ENCODE data around the gene ELN. TPM values are rescaled to one million over a fixed set of nuclear protein-coding genes. Genes with fewer than 3 reads are reported as not detected.
"Not testable (repeated sequence)": the region's sequence is repeated elsewhere in the genome, so short reads cannot be mapped to it uniquely, and the experiment has no call there.

Gene ELN
- total RNA-seq, 1 donor from 2014 or later: not detected

DNA sequence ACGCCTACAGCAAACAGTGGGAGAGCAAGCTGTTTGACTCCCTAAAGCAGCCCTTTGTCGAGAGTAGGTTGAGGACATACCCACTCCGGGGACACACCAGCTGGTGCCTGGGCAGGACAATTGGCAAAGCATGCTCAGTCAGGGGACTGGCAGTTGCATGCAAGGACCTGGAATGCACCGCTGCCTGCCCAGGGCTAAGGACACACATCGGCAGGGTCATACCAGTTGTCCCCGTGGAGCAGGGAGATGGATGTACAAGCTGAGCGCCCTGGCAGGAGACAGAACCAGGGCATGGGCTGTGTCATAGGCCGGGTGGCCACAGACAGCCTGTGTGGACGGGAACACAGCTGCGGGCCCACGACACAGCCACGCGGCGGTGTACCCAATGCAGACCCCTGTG lies 18.3 kb upstream of the ELN start:
- intact Hi-C loops (cut with micrococcal nuclease): no loop called here
- Mint-ChIP-seq H3K27ac (no peak overlapping the region), H3K4me1 (no peaks in the 10 kb centered on the region), H3K36me3 (ENCODE audit: low read depth) (no peaks in the 10 kb centered on the region), H3K4me3 (no peak overlapping the region), H3K27me3 (no peaks in the 10 kb centered on the region), H3K9me3 (no peaks in the 10 kb centered on the region)
- DNase-seq: no peak

DNA sequence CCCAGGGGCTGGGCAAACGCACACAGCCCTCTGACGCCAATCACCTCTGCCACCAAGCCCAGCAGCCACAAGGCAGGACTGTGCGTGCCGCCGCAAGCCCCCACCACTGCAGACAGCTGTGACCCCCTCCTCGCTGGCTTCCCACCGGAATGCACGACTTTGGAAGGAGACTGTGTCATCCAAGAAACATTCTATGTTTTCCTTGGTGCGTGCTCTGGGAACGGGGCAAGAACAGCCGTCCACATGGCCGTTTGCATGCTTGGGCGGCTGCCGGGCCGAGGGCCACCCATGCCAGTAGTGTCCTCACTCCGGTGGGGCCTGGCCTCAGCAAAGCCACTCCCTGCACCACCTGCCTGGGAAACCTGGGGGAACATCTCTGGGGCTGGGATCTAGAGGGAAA lies 17.6 kb upstream of the ELN start:
- no peak overlapping the region for H3K27ac Mint-ChIP-seq
- no peak for DNase-seq
- H3K4me1 Mint-ChIP-seq: no peaks in the 10 kb centered on the region
- H3K36me3 Mint-ChIP-seq (ENCODE audit: low read depth): no peaks in the 10 kb centered on the region
- no peaks in the 10 kb centered on the region for H3K27me3 Mint-ChIP-seq
- intact Hi-C loops (cut with micrococcal nuclease): no loop called here
- H3K4me3 Mint-ChIP-seq: no peak overlapping the region
- H3K9me3 Mint-ChIP-seq: no peaks in the 10 kb centered on the region

DNA sequence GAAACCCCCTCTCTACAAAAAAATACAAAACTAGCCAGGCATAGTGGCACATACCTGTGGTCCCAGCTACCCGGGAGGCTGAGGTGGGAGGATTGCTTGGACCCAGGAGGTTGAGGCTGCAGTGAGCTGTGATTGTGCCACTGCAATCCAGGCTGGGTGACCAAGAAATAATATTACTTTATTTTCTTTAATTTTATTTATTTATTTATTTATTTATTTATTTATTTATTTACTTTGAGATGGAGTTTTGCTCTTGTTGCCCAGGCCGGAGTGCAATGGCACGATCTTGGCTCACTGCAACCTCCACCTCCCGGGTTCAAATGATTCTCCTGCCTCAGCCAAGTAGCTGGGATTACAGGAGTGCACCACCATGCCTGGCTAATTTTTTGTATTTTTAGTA lies 16.6 kb upstream of the ELN start:
- H3K36me3 Mint-ChIP-seq (ENCODE audit: low read depth); H3K4me3 Mint-ChIP-seq; intact Hi-C loops (cut with micrococcal nuclease); H3K4me1 Mint-ChIP-seq; H3K27ac Mint-ChIP-seq; H3K9me3 Mint-ChIP-seq; DNase-seq; H3K27me3 Mint-ChIP-seq: not testable (repeated sequence)

DNA sequence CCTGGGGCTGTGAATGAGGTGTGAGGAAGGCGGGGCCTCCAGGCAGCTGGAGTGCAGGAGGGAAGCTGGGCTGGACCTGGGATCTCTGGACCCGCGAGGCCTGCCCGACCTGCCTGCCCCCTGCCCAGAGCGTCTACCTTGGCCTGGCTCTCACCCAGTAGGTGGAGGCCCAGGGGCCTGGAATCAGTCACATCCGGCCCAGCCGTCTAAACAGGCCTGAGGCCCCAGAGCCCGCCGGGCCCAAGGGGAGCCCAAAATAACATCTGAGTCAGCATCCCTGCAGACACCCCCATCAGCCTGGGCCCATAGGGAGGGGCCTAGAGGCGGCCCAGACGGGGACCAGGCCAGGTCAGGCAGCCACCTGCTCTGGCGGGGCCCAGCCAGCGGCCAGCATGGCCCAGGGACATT lies 15.1 kb upstream of the ELN start:
- peaks cover 2% of the 10 kb centered on the region for H3K27me3 Mint-ChIP-seq
- intact Hi-C loops (cut with micrococcal nuclease): no loop called here
- H3K4me3 Mint-ChIP-seq: no peak overlapping the region
- H3K36me3 Mint-ChIP-seq (ENCODE audit: low read depth): no peaks in the 10 kb centered on the region
- H3K4me1 Mint-ChIP-seq: no peaks in the 10 kb centered on the region
- no peak overlapping the region for H3K27ac Mint-ChIP-seq
- no peaks in the 10 kb centered on the region for H3K9me3 Mint-ChIP-seq
- no peak for DNase-seq

DNA sequence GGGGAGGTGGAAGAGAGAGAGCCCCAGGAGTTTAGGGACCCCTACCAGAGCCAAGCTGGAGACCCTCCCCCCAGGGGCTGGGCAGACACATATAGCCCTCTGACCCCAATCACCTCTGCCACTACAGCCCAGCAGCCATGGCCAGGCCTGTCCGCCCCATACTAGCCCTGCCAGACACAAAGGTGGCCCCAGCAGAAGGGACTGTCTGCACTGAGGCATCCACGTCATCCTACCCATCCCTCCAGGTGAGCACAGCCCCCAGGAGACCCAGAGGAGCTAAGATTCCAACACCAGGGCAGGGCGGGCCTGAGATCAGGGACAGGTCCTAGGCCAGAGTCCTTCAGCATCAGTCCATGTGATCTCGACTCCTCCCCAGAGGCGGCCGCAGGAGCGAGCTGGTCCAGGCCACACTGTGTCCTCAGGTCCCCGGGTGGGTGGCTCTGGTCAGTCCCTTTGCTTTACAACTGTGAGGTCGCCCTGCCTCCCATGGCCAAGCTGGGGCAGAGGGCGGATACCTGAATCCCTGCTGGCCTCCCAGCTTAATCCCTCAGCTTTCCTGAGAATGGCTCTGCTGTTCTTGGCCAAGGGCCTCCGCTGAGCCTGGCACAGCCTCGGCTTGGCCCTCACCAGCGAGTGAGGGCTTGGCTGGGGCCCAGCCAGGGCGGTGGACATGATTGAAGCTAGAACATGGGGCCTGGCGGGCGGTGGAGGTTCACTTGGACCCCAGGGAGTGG lies 14.3 kb upstream of the ELN start:
- intact Hi-C loops (cut with micrococcal nuclease): no loop called here
- Mint-ChIP-seq H3K9me3 (no peaks in the 10 kb centered on the region), H3K36me3 (ENCODE audit: low read depth) (no peaks in the 10 kb centered on the region)

DNA sequence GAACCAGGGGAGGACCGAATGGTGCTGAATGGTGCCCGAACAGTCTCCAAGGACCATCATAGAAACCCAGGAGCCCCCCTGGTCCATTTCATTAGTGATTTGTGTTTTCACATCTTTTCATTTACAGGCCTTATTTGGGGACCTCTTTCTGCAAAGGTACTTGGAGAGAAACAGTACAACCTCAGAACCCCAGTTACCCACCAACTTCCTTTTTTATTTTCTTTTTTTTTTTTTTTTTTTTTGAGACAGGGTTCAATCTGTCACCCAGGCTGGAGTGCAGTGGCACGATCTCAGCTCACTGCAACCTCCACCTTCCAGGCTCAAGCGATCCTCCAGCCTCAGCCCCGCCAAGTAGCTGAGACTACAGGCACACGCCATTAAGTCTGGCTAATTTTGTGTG lies 13.0 kb upstream of the ELN start:
- Mint-ChIP-seq H3K4me3 (no peak overlapping the region), H3K27me3 (peaks cover 2% of the 10 kb centered on the region), H3K36me3 (ENCODE audit: low read depth) (no peaks in the 10 kb centered on the region), H3K4me1 (no peaks in the 10 kb centered on the region), H3K27ac (no peak overlapping the region), H3K9me3 (no peaks in the 10 kb centered on the region)
- intact Hi-C loops (cut with micrococcal nuclease): no loop called here
- DNase-seq: no peak

More for the DNA sequence above, 14.3 kb upstream of the ELN start:
- Mint-ChIP-seq H3K27me3 (peaks cover 2% of the 10 kb centered on the region), H3K27ac (no peak overlapping the region), H3K4me3 (no peak overlapping the region), H3K4me1 (no peaks in the 10 kb centered on the region)
- DNase-seq: no peak

DNA sequence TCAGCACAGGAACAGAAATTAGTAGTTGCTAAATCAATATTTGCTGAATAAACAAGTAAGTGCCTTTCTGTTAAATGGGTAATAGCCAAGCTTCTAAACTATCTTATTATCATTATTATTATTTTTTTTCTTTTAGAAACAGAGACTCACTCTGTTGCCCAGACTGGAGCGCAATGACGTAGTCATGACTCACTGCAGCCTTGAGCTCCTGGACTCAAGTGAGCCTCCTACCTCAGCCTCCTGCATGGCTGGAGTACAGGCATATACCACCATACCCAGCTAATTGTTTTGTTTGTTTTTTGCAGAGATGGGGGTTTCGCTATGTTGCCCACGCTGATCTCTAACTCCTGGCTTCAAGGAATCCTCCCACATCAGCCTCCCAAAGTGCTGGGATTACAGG lies 12.3 kb upstream of the ELN start:
- DNase-seq: no peak
- Mint-ChIP-seq H3K27me3 (peaks cover 2% of the 10 kb centered on the region), H3K4me3 (no peak overlapping the region), H3K9me3 (no peaks in the 10 kb centered on the region), H3K27ac (no peak overlapping the region), H3K4me1 (no peaks in the 10 kb centered on the region), H3K36me3 (ENCODE audit: low read depth) (no peaks in the 10 kb centered on the region)
- intact Hi-C loops (cut with micrococcal nuclease): no loop called here

DNA sequence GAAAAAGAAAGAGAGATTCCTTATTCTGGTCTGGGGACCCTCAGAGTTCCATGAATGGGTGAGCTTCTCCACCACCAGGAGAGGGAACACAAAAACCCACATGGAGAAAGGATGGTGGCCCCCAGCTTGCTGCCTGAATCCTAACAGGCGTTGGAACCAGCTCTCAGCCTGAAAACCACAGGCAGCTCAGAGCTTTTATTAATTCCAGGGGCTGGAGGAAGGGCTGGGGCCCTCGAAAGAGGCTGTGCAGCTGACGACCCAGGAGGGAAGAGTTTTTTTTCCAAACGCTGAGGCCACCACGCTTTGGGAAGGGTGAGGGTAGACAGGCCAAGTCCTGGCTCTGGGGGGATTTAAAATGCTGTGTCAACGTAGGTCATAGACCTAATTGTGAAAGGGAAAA lies 10.8 kb upstream of the ELN start:
- no peaks in the 10 kb centered on the region for H3K36me3 Mint-ChIP-seq (ENCODE audit: low read depth)
- H3K9me3 Mint-ChIP-seq: no peaks in the 10 kb centered on the region
- no peak overlapping the region for H3K4me3 Mint-ChIP-seq
- no peak overlapping the region for H3K27ac Mint-ChIP-seq
- H3K27me3 Mint-ChIP-seq: peaks cover 2% of the 10 kb centered on the region
- intact Hi-C loops (cut with micrococcal nuclease): no loop called here
- H3K4me1 Mint-ChIP-seq: no peaks in the 10 kb centered on the region
- no peak for DNase-seq

DNA sequence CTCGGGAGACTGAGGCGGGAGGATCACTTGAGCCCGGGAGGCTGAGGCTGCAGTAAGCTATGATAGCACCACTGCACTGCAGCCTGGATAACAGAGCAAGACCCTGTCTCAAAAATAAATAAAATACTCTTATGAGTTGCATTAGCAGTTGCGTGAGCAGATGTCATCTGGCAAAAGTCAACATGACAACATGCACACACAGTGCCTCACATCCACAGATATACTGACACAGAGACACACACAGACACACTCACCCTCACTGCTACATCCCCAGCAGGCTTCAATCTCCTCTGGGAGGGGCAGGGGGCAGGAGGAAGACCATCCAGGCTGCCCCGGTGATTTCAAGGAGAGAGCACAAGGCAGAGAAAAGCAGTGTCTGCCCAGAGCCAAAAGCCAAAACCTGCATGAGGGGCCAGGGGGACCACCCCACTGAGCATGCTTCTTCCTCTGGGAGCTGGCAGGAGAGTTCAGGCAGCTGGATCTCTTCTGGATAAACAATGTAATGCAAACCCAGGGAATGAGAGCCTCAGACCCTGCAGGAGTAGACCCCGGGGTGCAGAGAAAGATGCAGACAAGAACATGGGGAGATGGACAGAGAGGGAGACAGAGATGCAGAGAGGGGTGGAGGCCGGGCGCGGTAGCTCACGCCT lies 9.6 kb upstream of the ELN start:
- intact Hi-C loops (cut with micrococcal nuclease): no loop called here
- Mint-ChIP-seq H3K4me1 (no peaks in the 10 kb centered on the region), H3K36me3 (ENCODE audit: low read depth) (no peaks in the 10 kb centered on the region), H3K9me3 (no peaks in the 10 kb centered on the region), H3K27me3 (peaks cover 2% of the 10 kb centered on the region), H3K4me3 (no peak overlapping the region), H3K27ac (no peak overlapping the region)
- no peak for DNase-seq

DNA sequence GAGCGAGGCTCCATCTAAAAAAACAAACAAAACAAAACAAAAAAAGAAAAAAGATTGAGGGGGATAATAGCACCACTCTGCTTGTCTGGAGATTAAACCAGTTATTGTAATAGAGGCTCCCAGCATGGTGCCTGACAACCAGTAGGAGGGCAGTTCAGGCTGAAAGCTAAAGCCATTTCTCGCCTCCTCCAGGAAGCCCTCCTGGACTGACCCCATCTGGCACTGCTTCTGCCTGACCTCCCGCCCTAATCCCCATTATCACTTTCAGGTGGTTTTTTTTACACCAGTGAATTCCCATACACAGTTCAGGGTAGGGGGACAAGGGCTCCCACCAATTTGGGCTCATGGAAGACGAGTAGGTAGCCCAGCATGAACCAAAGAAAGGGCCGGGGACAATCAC lies 8.8 kb upstream of the ELN start:
- Mint-ChIP-seq H3K9me3 (no peaks in the 10 kb centered on the region), H3K4me3 (no peak overlapping the region), H3K36me3 (ENCODE audit: low read depth) (no peaks in the 10 kb centered on the region), H3K27ac (no peak overlapping the region), H3K4me1 (no peaks in the 10 kb centered on the region), H3K27me3 (peaks cover 2% of the 10 kb centered on the region)
- DNase-seq: no peak
- intact Hi-C loops (cut with micrococcal nuclease): no loop called here

DNA sequence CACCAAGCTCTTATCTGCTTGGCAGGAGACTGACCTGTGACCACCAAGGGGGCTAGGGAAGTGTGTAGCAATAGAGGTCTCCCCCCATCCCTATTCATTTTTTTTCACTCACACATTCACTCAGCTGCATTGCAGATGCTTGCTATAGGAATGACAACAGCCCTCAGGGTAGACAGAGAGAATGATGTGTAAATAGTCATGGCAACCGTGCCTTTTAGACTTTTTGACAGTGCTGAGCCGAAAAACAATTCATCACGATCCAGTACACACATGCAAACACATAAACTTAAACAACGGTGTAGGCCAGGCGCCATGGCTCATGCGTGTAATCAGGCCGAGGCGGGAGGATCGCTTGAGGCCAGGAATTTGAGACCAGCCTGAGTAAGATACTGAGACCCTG lies 7.6 kb upstream of the ELN start:
- Mint-ChIP-seq H3K27ac (no peak overlapping the region), H3K4me1 (no peaks in the 10 kb centered on the region), H3K4me3 (no peak overlapping the region), H3K36me3 (ENCODE audit: low read depth) (no peaks in the 10 kb centered on the region), H3K9me3 (no peaks in the 10 kb centered on the region), H3K27me3 (peaks cover 7% of the 10 kb centered on the region)
- intact Hi-C loops (cut with micrococcal nuclease): no loop called here
- no peak for DNase-seq

DNA sequence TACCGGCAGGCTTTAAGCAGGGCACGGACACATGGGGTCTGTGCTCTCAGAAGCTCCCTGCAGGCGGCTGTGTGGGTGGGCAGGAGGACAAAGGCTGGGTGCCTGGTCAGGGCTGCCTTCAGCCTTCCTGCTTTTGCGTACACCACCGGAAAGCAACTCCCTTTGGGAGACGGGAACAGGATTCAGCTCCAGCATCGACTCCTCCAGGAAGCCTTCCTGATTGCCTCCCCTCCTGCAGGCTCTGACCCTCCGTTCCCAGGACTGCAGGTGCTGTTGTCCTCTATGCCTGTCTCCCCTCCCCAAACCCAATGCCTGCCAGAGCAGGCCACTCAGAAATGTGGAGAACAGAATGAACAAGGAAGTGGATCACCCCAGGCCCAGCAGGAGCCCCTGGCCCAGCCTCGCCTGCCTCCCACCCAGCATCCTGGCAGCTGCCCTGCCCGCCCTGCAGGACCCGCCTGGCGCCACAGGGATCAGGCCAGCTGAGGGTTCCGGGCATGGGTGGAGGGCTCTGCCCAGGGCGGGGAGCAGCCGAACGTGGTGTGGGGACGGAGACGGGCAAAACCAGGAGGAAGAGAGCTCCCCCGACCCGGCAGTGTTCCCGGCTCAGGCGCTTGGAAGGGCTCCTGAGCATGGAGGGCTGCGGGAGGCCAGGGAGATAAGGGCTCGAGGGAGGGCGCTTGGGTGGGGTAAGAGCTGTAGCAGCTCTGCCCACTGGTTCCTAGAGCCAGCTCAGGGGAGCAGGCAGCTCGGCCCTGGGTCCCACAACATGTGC lies 6.2 kb upstream of the ELN start:
- H3K36me3 Mint-ChIP-seq (ENCODE audit: low read depth): no peaks in the 10 kb centered on the region
- H3K9me3 Mint-ChIP-seq: no peaks in the 10 kb centered on the region
- no peak overlapping the region for H3K27ac Mint-ChIP-seq
- intact Hi-C loops (cut with micrococcal nuclease): no loop called here
- H3K4me3 Mint-ChIP-seq: no peak overlapping the region
- H3K27me3 Mint-ChIP-seq: peaks cover 18% of the 10 kb centered on the region
- DNase-seq: no peak
- peaks cover 3% of the 10 kb centered on the region for H3K4me1 Mint-ChIP-seq

DNA sequence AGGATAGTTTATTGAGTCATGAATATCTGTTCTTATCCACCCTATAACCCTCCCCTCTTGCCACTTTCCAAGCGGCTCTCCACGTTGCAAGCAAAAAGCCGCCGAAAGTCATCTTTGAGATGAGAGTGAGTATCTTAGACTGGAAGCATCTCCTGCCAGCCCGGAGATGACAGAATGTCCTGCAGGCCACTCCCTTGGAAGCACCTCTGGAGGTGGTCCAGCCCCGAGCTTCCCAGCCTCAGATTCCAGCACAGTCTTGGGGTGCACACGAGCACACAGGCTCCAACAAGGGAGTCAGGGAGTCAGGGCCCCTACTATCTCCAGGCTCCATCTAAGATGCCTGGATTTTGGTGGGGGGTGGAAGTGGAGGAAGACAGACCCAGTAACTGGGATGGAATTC lies 5.5 kb upstream of the ELN start:
- Mint-ChIP-seq H3K27ac (no peak overlapping the region), H3K9me3 (no peaks in the 10 kb centered on the region), H3K4me3 (no peak overlapping the region), H3K27me3 (peaks cover 21% of the 10 kb centered on the region), H3K36me3 (ENCODE audit: low read depth) (no peaks in the 10 kb centered on the region), H3K4me1 (peaks cover 3% of the 10 kb centered on the region)
- no peak for DNase-seq
- intact Hi-C loops (cut with micrococcal nuclease): no loop called here

DNA sequence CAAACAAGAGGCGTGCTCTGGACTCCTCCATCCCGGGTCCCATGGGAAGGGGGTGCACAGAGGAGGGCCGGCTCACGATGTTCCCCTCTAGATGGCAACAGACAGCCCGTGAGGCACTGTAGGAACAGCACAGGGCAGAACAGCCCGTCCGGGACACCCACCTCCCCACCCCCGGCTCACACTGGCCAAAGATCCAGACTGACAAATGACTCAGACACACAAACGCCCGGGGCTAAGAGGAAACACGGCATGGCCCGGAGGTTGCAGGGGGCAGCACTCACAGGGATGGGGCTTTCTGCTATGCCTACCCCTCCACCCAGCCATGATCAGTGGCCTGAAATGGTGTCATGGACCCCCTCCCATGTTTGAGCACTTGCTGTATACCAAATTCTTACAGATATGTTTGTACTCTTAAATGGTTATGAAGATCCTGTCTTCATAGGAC lies 4.9 kb upstream of the ELN start:
- Mint-ChIP-seq H3K4me1 (peaks cover 3% of the 10 kb centered on the region), H3K4me3 (no peak overlapping the region), H3K27me3 (peaks cover 21% of the 10 kb centered on the region), H3K36me3 (ENCODE audit: low read depth) (no peaks in the 10 kb centered on the region), H3K27ac (no peak overlapping the region), H3K9me3 (no peaks in the 10 kb centered on the region)
- intact Hi-C loops (cut with micrococcal nuclease): no loop called here
- DNase-seq: no peak

Data from activated CD4-positive, alpha-beta T cell treated with anti-CD3 and anti-CD28 coated beads, Interleukin-2, amount 10 ng/mL, durations not matched to agents 24 days and 14 days (primary cell).